Activated T-cell treated with anti-CD3 and anti-CD28 coated beads for 24 hours (primary cell): Measurements from ENCODE around the gene RBM18.

ENCODE experiments used
- DNase-seq: peaks from one replicate; pipeline ENCODE4 v3.0.0-alpha.2; 2020; ENCODE audit warnings: low read depth

The RBM18 gene

GRCh38 chr9:122221183-122221811 lies 43.3 kb downstream of the RBM18 start:
- DNase-seq, result no peak

DNA sequence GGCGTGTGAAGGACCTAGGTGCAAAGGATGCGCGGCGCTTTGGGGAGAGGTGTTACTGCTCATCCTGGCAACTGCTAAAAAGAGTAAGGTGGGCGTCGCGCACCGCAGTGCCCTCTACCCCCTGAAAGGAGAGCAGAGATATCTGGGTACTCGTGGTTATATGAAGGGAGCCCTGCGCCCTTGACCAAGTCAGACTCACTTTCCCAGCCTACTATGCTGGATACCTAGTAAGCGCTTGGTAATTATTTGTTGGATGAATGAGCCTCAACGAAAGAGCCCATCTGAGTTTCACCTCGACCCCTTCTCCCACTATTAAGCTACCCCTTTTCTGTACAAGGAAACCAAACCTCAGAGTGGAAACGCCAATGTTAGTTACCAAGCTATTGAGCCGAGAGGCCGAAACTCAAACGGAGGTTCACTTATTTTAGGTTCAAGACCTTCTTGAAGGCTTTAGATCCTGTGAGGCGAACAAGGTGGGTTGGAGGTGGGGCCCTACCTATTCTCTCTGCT lies 43.9 kb downstream of the RBM18 start:
- DNase-seq, result no peak

DNA sequence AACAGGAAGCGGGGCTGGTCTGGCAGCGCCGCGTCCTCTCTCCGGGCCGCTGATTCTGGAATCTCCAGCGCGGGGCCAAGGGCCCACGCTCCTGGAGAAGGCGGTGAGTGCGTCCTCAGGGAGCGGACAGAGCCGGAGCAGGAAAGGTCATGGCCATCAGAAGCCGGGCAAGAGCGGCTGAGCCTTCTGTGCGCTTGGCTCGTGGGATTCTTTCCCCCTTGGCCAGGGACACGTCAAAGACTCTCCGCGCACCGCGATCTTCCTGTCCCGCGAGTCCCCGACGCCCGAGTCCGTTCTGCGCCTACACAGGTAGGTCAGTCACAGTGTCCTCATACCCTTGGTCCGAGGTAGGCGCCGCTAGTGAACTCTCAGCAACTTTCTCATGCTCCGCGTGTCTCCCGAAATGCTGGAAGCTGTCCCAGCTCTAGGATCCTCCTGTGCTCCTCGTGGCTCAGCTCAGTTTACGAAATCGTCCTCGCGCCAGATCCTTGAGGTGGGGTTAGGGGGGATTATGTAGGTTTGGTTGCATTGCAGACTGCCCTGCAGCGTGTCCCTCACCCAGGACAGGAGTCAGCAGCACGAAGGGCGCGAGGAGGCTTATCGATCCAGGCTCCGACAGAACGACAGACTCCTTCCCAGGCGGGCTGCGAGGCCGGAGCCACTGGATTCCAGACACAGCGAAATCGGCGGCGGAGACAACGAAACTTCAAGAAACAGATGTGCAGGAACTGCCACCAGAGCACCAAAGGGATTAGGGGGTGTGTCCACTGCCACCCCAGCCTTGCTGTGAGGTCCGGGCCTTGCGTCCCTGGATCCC lies 44.6 kb downstream of the RBM18 start:
- no peak for DNase-seq

DNA sequence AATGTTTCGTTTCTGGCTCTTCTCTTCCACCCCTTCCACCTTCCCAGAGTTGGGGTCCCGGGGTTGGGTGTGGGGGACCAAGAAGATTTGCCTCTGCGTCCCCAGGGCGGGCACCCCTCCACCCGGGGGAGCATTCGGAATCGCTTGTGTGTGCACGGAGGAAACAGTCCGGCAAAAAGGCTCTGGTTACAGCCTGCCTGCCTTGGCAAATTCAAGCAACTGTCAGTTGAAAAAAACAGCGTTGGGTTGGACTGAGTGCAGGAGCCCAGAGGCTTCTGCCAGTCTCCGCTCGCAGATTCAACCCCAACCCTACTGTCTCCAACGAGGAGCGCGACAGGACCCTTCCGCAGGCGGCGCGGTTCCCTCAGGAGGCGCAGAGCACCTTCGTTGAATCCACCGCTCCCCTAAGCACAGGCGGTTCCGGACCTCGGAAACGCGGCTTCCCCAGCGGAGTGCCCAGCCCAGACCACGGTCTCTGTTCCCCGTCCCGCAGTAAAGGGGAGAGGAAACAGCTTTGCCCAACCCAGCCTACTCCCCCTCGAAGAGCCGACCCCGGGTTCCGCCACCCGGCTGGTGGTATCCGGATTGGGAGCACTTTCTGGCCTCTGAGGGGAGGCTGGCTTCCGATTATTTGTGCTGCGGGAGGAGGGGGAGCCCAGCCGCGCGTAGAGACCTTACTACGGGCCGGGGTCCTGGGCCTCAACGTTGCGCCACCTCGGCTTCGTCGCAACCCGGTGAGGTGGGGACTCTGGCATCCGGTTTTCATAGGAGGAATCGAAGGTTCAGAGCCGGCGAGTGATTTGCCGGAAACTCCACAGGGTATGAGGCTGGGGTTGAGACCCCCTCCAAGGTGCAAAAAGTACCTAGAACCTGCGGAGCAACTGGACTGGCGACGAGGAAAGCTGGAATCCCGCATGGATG lies 45.4 kb downstream of the RBM18 start:
- no peak for DNase-seq

GRCh38 chr9:122218071-122218934 lies 46.3 kb downstream of the RBM18 start:
- no peak for DNase-seq

GRCh38 chr9:122217640-122218039 lies 47.0 kb downstream of the RBM18 start:
- DNase-seq, result no peak

DNA sequence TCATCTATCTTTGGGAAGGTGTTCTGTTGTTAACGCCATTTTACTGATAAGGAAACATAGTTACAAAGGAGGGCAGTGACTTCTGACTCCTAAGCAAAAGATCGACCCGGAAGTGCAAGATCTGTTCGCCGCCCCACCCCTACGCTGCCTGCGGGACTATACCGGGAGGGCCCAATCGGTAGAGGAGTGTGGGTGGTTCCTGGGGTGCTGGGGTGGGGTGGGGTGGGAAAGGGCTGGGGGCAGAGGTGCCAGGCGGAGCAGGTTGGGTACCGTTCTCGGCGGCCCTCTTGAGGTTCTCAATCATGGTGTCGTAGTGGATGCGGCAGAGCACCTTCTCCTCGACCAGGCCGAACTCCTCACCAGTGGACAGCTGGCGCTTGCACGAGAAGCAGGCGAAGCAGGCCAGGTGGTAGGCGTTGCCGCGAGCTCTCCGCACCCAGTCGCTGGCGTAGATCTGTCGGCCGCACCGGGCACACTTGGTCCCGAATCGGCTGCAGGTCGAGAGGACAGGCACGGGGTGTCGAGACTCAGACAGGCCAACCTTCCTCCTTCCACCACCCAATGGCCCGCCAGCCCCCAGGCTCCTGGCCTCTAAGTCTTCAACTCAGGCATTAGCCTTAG lies 47.7 kb downstream of the RBM18 start:
- DNase-seq, result no peak

GRCh38 chr9:122216138-122216797 lies 48.4 kb downstream of the RBM18 start:
- no peak for DNase-seq

DNA sequence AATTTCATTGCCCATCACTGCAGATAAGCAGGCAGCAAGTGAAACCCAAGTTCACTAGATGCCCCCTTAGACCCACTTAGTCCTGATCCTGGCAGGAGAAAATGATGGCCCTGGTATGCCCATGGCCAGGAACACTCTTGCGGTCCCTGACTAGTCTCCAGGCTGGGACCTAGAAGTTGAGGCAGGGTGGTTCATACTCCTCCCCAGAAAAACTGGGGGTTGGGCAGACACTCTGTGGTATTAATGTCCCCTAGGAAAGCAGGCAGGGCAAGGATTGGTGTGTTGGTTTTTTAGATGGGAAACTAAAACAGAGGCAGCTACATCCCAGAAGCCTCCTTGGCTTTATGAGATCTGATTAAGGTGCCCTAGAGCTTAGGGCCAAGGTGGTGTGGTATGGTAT lies 49.0 kb downstream of the RBM18 start:
- DNase-seq, result no peak

GRCh38 chr9:122214507-122214906 lies 50.1 kb downstream of the RBM18 start:
- no peak for DNase-seq

- peak; percentile 28 for DNase-seq
Measured at GRCh38 chr9:122213589-122214413, 50.8 kb downstream of the RBM18 start.

DNA sequence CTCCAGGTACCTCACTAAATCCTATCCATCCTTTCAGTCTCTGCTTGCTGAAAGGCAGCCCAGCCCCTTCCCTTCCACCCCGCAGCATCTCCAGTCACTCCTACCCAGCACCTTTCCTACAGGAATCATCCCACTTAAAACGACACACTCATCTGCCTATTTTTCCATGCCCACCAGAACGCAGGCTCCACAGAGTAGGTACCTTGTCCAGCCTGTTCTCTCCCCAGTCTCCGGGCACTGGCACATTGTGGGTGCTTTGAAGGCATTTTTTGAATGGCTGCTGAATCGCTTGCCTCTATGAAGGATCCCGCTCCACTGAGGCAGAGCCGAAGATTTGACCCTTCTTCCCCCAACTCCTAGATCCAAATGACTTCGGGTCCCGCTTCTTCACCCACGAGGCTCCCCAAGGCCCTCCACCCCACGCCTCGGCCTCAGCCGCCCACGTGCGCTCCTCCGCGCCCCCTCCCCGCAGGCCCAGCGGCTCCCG lies 51.5 kb downstream of the RBM18 start:
- no peak for DNase-seq

DNA sequence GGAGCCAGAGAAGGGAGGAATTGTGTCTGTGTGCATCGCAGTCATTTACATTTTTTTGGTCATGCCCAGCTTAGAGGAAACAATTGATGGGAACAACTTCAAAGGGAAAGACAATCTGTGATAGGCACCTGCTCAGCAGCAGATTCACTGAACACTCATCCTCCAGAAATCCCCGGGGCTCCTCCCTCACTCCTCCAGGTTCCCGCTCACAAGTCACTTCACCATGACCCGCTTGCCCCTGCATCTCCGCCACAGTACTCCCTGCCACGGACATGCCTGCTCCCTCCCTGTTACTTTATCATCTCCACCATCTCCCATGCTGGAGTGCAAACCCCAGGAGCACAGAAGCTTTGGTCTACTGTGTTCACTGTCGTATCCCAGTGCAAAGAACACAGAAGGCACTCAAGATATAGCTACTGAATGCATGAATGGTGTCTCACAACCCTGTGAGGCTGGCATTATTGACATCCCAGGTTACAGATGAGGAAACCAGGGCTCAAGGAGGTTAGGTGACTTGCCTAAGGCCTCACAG lies 52.1 kb downstream of the RBM18 start:
- no peak for DNase-seq

GRCh38 chr9:122209451-122209850 lies 55.2 kb downstream of the RBM18 start:
- no peak for DNase-seq

DNA sequence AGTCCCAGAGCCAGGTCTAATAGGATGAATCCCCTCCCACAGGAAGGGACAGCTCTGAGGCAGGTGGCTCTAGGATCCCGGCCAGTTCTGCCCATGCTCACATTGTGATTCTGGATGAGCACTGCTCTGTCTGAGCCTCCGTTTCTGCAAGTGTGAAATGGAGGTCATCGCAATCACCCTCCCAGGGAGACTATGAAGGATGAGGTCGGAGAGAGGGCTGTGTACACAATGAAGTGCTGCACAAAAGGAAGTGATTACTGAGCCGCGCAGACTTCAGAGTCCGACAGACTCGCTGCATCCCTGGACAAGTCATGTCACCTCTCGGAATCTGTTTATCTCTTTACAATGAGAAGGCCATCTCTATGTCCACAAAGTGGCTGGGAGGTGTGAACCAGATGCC lies 57.5 kb downstream of the RBM18 start:
- DNase-seq, result no peak

- no peak for DNase-seq
Measured at GRCh38 chr9:122206118-122207046, 58.3 kb downstream of the RBM18 start.

GRCh38 chr9:122205176-122205575 lies 59.5 kb downstream of the RBM18 start:
- no peak for DNase-seq

- no peak for DNase-seq
Measured at GRCh38 chr9:122204491-122204890, 60.1 kb downstream of the RBM18 start.
